Fibroblast of lung (primary cell): ENCODE data around the gene ATXN1.

Source experiments
- CTCF ChIP-seq, 2 donors: IDR thresholded peaks in 1 of 2; conservative IDR thresholded peaks in 1 of 2; 1 replicate in 1 of 2; 2 replicates in 1 of 2; pipeline ENCODE4 v1.5.1; 2011 to 2012; ENCODE audit warnings: low read length in 2 of 2, control low read depth in 1 of 2, inconsistent platforms in 1 of 2, low read depth in 1 of 2, mild to moderate bottlenecking in 1 of 2
- EZH2 ChIP-seq: IDR thresholded peaks from 2 replicates; pipeline ENCODE4 v1.5.1; 2012; ENCODE audit warnings: low read length, control low read depth, mild to moderate bottlenecking; ENCODE audit errors: missing control alignments

- TF ChIP-seq CTCF (conservative IDR thresholded peaks at IDR 0.05 in 1 of 2, IDR thresholded peaks at IDR 0.05 in 1 of 2; ENCODE audit: low read depth in 1 of 2, low read length in 2 of 2) (no peak), EZH2 (no peak)
These were observed 503.1 kb downstream of the ATXN1 start for GRCh38 chr6:16257999-16258708.
